Measurements from ENCODE around the gene WDR88. TPM values are rescaled to one million over a fixed set of nuclear protein-coding genes. Genes with fewer than 3 reads are reported as not detected.
A peak's percentile ranks its signal among the peaks of the same experiment; 100 is the strongest.
"Not testable (repeated sequence)": the region's sequence is repeated elsewhere in the genome, so short reads cannot be mapped to it uniquely, and the experiment has no call there.

WDR88 gene
- total RNA-seq, 1 donor from 2014 or later = 0.38 TPM

- ATAC-seq (ENCODE audit: poor library complexity) (no peak), DNase-seq (no peak)
- intact Hi-C loops (cut with DNase I) = no loop called here
These were observed 27.2 kb downstream of the WDR88 start for GRCh38 chr19:33159149-33159548.

- DNase-seq (no peak), ATAC-seq (ENCODE audit: poor library complexity) (no peak)
- intact Hi-C loops (cut with DNase I) = no loop called here
These were observed 28.0 kb downstream of the WDR88 start for GRCh38 chr19:33159893-33160292.

- intact Hi-C loops (cut with DNase I) = no loop called here
- DNase-seq (no peak), ATAC-seq (ENCODE audit: poor library complexity) (no peak)
These were observed 29.3 kb downstream of the WDR88 start for GRCh38 chr19:33161201-33161600.

GRCh38 chr19:33163481-33163880 is 31.6 kb downstream of the WDR88 start:
- ATAC-seq (ENCODE audit: poor library complexity) (no peak), DNase-seq (no peak)
- intact Hi-C loops (cut with DNase I) = no loop called here

GRCh38 chr19:33166037-33166436 is 34.1 kb downstream of the WDR88 start:
- intact Hi-C loops (cut with DNase I); ATAC-seq (ENCODE audit: poor library complexity); DNase-seq: not testable (repeated sequence)

GRCh38 chr19:33167438-33167837 is 35.5 kb downstream of the WDR88 start:
- DNase-seq (no peak), ATAC-seq (ENCODE audit: poor library complexity) (no peak)
- intact Hi-C loops (cut with DNase I) = no loop called here

- DNase-seq = no peak
- intact Hi-C loops (cut with DNase I) = no loop called here
- no peak for ATAC-seq (ENCODE audit: poor library complexity)
These were observed 36.6 kb downstream of the WDR88 start for GRCh38 chr19:33168528-33168927.

- intact Hi-C loops (cut with DNase I) = no loop called here
- DNase-seq = no peak
- ATAC-seq (ENCODE audit: poor library complexity) = no peak
These were observed 39.4 kb downstream of the WDR88 start for GRCh38 chr19:33171222-33171795.

- DNase-seq (no peak), ATAC-seq (ENCODE audit: poor library complexity) (no peak)
- intact Hi-C loops (cut with DNase I) = no loop called here
These were observed 40.0 kb downstream of the WDR88 start for GRCh38 chr19:33171916-33172359.

GRCh38 chr19:33174186-33174585 is 42.3 kb downstream of the WDR88 start:
- DNase-seq = no peak

GRCh38 chr19:33175156-33175782 is 43.4 kb downstream of the WDR88 start:
- ATAC-seq (ENCODE audit: poor library complexity) (no peak), DNase-seq (no peak)
- intact Hi-C loops (cut with DNase I) = no loop called here

More at GRCh38 chr19:33174186-33174585, 42.3 kb downstream of the WDR88 start:
- ATAC-seq (ENCODE audit: poor library complexity) = no peak
- intact Hi-C loops (cut with DNase I) = no loop called here

GRCh38 chr19:33175886-33176669 is 44.2 kb downstream of the WDR88 start:
- no peak for DNase-seq
- peak; percentile 2 for ATAC-seq (ENCODE audit: poor library complexity)
- intact Hi-C loops (cut with DNase I) = no loop called here

- intact Hi-C loops (cut with DNase I) = no loop called here
- peak; percentile 95 for ATAC-seq (ENCODE audit: poor library complexity)
- DNase-seq = peak; percentile 98
These were observed 44.9 kb downstream of the WDR88 start for GRCh38 chr19:33176670-33177416.

- intact Hi-C loops (cut with DNase I) = no loop called here
- no peak for ATAC-seq (ENCODE audit: poor library complexity)
- no peak for DNase-seq
These were observed 45.6 kb downstream of the WDR88 start for GRCh38 chr19:33177417-33177979.

GRCh38 chr19:33186431-33187182 is 54.7 kb downstream of the WDR88 start:
- ATAC-seq (ENCODE audit: poor library complexity) = peak; percentile 45
- peak; percentile 34 for DNase-seq
- intact Hi-C loops (cut with DNase I) = no loop called here

- ATAC-seq (ENCODE audit: poor library complexity) (no peak), DNase-seq (peak; percentile 44)
- intact Hi-C loops (cut with DNase I) = no loop called here
These were observed 55.2 kb downstream of the WDR88 start for GRCh38 chr19:33187183-33187540.

- intact Hi-C loops (cut with DNase I) = no loop called here
- DNase-seq (no peak), ATAC-seq (ENCODE audit: poor library complexity) (no peak)
These were observed 57.5 kb downstream of the WDR88 start for GRCh38 chr19:33189453-33189852.

GRCh38 chr19:33191092-33191491 is 59.2 kb downstream of the WDR88 start:
- ATAC-seq (ENCODE audit: poor library complexity); intact Hi-C loops (cut with DNase I); DNase-seq: not testable (repeated sequence)

All from Right ventricle myocardium superior (tissue), 1 donor.